G401 (cell line): ENCODE measurements around the gene RNF25. TPM values are rescaled to one million over a fixed set of nuclear protein-coding genes. Genes with fewer than 3 reads are reported as not detected.

Source experiments
- DNase-seq: peaks from one replicate; pipeline ENCODE4 v3.0.0-alpha.2; 2015; ENCODE audit warnings: low spot score
- in situ Hi-C: cut with HindIII; loops from 2 replicates; pipeline ENCODE4 v1.10.0; 2016; ENCODE audit warnings: low sequenced_read_pairs, mixed read lengths
- total RNA-seq: library from RNA; depleted of rRNA; stranded (reverse); fragments of >200 nt; shearing (Covaris generic); gene quantifications from 2 replicates; pipeline ENCODE4 v1.2.3, GENCODE V29; 2014; rRNA removed

Gene RNF25
- total RNA-seq, 1 experiment from 2014 or later, result 48.6 TPM

DNA sequence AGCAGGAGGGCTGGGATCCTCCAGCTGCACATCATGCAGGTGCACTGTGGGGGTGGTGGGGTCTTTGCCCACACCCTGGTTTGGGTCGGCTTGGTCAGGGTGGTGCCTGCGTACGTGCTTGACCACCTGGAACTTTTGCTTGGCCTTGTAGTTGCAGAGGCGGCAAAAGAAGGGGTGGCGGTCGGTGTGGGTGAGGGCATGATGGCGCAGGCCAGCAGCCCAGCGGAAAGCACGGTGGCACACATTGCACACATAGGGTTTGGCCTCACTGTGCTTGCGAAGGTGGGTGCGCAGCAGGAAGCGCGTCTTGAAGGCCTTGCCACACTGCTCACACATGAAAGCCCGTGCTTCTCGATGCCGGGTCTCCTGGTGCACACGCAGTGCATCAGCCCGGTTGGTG, 33.4 kb downstream of the RNF25 start:
- in situ Hi-C loops, result no loop called here
- DNase-seq, result no peak

DNA sequence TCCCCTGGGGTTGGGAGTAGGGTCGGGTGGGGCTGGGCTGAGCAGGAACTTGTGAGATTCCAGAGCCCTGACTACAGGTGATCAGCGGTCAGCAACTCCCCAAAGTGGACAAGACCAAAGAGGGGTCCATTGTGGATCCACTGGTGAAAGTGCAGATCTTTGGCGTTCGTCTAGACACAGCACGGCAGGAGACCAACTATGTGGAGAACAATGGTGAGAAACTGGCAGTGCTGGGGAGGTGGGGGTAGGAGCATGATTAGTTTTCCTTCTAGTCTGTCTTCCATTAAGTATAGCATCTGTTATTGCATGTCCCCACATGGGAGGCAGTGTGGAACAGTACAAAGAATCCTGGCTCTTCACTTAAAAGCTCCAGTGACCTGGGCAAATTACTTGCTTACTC, 36.1 kb downstream of the RNF25 start:
- in situ Hi-C loops, result no loop called here
- DNase-seq, result no peak

DNA sequence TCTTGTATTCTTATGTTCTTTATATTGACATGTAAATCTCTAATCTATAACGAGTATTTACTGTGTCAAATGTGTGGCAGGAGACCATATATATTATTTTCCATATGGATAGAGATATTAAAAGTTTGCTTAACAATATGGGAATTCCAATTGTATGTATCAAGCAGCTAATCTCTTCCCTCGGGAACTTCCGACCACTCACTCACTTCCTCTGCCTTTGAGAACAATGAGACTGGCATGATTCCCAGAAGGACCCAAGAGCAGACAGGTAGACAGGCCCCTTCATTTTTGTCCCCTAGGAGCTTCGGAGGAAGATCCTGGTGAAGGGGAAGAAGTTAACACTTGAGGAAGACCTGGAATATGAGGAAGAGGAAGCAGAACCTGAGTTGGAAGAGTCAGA, 40.0 kb downstream of the RNF25 start:
- in situ Hi-C loops, result no loop called here
- DNase-seq, result no peak

DNA sequence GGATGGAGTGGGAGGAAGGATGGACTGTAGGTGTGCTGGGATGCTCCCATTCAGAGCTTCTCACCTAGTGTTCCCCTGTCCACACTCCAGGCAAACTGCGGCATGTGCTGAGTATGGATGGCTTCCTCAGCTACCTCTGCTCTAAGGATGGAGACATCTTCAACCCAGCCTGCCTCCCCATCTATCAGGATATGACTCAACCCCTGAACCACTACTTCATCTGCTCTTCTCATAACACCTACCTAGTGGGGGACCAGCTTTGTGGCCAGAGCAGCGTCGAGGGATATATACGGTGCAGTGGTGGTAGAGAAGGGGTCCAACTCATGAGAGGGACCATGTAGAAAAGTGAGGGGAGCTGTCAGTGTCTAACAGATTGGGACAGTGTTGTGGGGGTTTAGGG, 43.9 kb downstream of the RNF25 start:
- in situ Hi-C loops, result no loop called here

DNA sequence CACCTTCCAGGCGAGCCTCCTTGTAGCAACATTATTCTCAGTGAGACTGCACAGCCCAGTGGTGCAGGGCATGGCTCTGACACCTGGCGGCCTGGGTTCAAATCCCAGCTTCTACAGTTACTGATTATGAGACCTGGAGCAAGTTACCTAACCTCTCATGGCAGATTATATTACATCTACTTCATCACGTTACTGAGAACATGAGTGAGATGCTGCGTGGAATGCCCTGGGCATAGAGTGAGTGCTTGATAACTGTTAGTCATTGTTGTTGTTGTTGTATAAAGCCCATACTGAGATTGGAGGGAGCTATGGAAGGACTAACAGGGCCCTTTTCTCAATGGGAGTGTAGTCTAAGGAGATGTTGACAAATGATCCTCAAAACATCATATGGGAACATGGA, 45.4 kb downstream of the RNF25 start:
- no peak for DNase-seq
- in situ Hi-C loops, result no loop called here

More for the DNA sequence above, 43.9 kb downstream of the RNF25 start:
- no peak for DNase-seq

DNA sequence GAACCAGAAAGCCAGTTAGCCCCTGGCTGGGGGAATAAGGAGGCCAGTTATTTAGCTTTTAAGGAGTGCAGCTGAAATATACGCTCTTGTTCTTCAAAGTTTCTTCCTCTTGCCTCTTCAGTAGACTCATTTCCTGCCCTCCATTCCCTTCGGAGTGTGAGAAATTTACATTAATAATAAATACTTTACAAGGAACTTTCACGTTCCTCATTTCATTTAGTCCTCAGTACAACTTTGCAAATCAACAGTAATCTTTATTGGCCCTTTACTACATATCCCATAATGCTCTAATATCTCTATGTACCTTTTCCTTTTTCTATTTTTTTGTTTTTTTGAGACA, 48.5 kb downstream of the RNF25 start:
- in situ Hi-C loops, result no loop called here
- DNase-seq, result no peak

DNA sequence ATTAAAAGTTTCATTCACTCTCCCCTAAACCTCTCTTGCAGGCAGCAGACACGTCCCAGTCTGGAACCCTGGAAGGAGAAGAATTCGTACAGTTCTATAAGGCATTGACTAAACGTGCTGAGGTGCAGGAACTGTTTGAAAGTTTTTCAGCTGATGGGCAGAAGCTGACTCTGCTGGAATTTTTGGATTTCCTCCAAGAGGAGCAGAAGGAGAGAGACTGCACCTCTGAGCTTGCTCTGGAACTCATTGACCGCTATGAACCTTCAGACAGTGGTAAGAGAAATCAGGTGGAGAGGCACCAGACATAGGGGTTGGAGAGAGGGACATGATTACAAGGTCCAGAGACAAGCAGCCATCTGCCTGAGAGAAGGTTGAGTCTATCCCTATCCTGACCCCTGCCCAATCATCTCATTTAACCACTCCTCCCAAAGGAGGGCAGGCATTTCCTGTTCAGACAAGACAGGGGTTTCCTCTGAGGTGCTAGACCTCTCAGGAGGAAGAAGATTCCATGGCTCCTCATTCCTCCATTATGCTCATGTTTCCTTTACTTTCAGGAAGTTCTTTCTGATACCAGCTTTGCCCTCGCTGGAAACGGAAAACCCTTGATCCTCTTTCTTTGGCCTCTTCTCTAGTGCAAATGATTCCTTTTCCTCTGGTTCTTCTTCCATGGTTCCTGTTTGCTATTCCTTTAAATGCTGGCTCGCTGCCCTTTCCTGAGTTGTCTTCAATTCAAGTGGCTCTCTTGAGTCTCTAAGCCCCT, 49.0 kb downstream of the RNF25 start:
- DNase-seq, result peak; percentile 30
- in situ Hi-C loops, result no loop called here

DNA sequence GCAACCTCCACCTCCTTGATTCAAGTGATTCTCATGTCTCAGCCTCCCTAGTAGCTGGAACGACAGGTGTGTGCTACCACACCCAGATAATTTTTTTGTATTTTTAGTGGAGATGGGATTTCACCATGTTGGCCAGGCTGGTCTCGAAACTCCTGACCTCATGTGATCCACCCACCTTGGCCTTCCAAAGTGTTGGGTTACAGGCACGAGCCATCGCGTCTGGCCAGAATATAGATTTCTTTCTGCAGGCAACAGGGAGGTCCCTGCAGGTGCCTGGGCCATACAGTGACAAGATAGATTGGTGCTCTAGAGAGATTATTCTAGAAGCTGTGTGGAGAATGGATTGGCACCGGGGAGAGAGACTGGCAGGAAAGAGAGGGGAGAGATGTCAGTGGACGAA, 50.8 kb downstream of the RNF25 start:
- in situ Hi-C loops, result no loop called here
- no peak for DNase-seq

DNA sequence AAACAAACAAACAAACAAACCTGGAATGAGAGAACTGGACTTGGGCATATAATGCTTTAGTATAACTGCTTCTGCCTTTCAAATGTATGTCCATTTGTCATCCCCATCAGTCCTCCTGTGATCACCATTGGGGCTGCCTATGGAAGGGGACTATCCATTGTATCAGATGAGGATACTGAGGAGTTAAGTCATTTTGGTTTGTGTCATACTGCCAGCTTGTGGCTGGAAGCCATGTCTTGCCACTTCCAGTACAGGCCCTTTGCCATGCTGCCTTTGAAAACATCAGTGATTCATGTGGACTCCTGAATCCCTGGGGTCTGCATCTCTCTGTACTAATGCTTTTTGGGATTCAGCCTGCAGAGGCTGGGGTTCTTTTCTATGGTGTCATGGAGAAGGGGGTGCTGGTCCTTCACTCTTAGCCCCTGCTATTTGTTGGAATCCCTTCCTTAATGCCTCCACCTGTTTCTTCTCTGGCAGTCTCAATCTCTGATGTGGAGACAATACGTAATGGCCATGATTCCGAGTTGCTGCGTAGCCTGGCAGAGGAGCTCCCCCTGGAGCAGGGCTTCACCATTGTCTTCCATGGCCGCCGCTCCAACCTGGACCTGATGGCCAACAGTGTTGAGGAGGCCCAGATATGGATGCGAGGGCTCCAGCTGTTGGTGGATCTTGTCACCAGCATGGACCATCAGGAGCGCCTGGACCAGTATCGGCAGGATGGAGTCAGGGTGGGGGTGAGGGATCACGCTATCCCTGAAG, 53.5 kb downstream of the RNF25 start:
- no peak for DNase-seq
- in situ Hi-C loops, result no loop called here

DNA sequence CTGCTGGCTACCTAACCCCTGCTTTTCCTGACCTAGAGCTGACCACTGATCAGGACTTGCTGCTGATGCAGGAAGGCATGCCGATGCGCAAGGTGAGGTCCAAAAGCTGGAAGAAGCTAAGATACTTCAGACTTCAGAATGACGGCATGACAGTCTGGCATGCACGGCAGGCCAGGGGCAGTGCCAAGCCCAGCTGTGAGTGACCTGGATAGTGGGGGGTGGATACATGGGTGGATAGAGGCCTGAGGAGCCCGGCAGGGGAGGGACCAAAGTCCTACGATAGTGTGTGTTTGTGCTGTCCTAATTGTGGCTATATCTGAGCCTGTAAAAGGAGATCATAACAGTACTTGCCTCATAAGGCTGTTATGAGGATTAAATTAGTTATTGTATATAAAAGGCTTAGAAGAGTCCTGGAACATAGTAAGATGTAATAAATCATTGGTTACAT, 55.9 kb downstream of the RNF25 start:
- no peak for DNase-seq
- in situ Hi-C loops, result no loop called here

Other genes with a start within 250 kb of the RNF25 start
- gene USP37, start 103.7 kb downstream of the RNF25 start, total RNA-seq, result 10.7 and 25.6 TPM in 2 replicates
- 85.2 and 92.8 TPM in 2 replicates for gene CNOT9, start 103.2 kb downstream of the RNF25 start, total RNA-seq
- 1.2 and 1.3 TPM in 2 replicates for gene PLCD4, start 64.1 kb downstream of the RNF25 start, total RNA-seq
- gene ZNF142, start 12.4 kb downstream of the RNF25 start, total RNA-seq, result 4.4 and 6.2 TPM in 2 replicates
- gene BCS1L, start 12.3 kb downstream of the RNF25 start, total RNA-seq, result 19.4 and 47.4 TPM in 2 replicates
- gene STK36, start 84 bp upstream of the RNF25 start, total RNA-seq, result 14.4 and 22.9 TPM in 2 replicates
- 6.3 and 9.7 TPM in 2 replicates for gene TTLL4, start 38.8 kb upstream of the RNF25 start, total RNA-seq
- not detected in 2 replicates for gene CYP27A1, start 110.1 kb upstream of the RNF25 start, total RNA-seq
- gene PRKAG3, start 159.8 kb upstream of the RNF25 start, total RNA-seq, result not detected in 2 replicates
- gene WNT6, start 187.8 kb upstream of the RNF25 start, total RNA-seq, result 0.14 TPM in 1 of 2 replicates, not detected in the other
- gene WNT10A, start 208.8 kb upstream of the RNF25 start, total RNA-seq, result 0.12 and 1.4 TPM in 2 replicates